Glomerular visceral epithelial cell (primary cell): ENCODE data around the gene FBN3.
A peak's percentile ranks its signal among the peaks of the same experiment; 100 is the strongest.
"Not testable (repeated sequence)": the region's sequence is repeated elsewhere in the genome, so short reads cannot be mapped to it uniquely, and the experiment has no call there.

Experiments
- DNase-seq: peaks from one replicate; pipeline ENCODE4 v3.0.0-alpha.2; 2016; ENCODE audit errors: extremely low spot score

The FBN3 gene

GRCh38 chr19:8056533-8056932, 92.9 kb downstream of the FBN3 start:
- DNase-seq = no peak

DNA sequence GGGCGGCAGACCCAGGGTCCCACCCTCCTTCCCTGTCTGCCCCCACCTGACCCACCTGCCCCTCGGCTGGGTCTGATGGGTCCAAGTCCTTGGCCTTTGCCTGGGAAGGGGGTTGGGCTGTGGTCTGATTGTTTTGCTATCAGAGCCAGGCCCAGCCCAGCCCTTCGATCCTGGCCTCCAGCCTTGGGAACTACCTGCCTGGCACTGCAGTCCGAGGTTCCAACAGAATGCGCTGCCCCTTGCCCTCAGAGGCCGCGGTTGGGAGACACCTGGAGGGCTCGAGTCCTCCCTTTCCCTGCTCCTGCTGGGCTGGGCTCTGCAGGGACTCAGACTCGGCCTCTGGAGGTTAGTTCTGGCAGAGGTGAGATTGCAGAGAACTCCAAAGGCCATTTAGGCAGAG, 95.2 kb downstream of the FBN3 start:
- no peak for DNase-seq

- no peak for DNase-seq
Observed at GRCh38 chr19:8052464-8052859, 96.9 kb downstream of the FBN3 start, which contains the start of gene CCL25. TSS of gene CCL25 (plus strand) at chr19:8052760. CDS start at chr19:8053050, 290 bp downstream.

DNA sequence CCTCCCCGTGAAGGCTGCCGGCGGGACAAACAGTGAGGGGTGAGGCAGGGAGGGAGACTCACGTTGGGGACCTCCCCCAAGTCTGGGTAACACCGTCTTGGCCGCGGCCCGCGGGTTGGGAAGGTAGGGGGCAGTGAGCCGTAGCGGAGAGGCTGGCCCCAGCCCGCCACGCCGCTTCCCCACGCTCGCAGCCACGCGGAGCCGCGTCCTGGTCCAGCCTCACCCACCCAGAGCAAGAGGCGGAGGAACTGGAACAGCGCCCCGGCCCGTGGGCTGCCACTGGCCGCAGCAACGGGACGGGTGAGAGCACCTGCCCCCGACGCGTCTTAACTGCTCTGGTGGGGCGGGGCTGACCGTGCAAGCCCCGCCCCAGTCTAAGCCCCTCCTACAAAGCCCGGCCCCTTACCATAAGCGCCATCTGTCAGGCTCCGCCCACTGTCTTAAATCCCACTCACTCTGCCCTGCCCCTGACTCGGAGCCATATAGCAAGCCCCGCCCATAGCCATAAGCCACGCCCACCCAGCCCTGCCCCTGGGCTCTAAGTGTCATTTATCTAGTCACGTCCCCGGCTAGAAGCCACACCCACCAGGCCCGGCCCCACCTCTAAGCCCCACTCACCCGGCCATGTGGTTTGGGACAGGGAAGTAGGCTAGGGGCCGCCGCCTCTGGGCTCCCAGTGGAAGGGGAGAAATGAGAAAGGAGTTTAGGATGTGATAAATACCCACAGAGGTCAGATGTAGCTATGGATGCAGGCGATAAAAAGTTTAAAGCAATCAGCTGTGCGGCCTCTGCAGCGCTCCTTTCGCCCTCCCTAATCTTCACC, 98.9 kb downstream of the FBN3 start:
- DNase-seq = peak; percentile 72

DNA sequence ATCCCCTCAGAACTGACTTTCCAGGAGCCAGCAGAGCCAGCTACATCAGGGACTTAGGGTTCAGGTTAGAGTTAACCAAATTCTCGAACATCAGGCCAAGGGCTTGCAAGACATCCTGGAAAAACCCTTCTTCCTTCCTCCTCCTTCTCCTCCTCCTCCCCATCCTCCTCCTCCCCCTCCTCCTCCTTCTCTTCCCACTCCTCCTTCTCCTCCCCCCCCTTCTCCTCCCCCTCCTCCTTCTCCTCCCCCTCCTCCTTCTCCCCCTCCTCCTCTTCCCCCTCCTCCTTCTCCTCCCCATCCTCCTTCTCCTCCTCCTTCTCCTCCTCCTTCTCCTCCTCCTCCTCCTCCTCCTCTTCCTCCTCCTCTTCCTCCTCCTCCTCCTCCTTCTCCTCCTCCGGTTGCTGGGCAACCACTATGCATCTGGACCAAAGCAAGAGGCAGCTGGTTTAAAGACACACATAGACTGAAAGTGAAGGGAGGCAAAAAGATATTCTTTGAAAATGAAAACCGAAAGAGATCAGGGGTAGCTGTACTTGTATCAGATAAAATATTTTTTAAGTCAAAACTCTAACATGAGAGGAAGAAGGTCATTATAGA, 102.7 kb downstream of the FBN3 start:
- no peak for DNase-seq

GRCh38 chr19:8045872-8046568, 103.4 kb downstream of the FBN3 start:
- no peak for DNase-seq

DNA sequence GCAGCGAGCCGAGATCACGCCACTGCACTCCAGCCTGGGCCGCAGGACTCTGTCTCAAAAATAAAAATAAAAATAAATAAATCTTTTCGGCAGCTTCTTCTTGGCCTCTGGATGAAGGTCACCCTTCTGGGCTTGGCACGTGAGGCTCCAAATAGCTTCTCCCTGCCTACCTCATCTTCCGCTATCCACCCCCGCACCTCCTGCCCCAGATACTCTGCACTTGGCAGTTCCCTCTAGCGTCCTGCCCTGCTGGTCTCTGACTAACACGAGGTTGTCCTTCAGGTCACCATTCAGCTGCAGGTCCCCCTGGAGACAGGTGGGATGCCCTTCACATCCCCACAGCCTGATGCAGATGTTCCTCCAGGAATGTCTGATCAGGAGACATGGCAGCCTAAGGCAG, 105.4 kb downstream of the FBN3 start:
- no peak for DNase-seq

DNA sequence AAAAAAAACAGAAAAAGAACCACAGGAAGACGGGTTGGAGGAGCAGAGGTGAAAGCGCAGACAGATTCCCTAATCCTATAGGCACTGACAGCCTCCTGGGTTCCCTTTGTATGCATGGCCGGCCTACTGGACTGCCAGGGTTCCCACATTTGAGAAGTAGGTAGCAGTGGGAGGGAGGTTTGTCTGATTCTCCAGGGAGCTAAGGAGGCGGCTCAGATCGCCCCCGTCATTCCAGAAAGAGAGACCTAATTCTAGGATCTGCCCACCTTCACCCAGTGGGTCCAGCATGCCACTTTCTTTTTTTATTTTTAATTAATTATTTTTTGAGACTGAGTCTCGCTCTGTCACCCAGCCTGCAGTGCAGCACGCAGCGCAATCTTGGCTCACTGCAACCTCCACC, 106.5 kb downstream of the FBN3 start:
- DNase-seq = no peak

- no peak for DNase-seq
Observed at GRCh38 chr19:8041531-8041931, 107.9 kb downstream of the FBN3 start.

- DNase-seq = no peak
Observed at GRCh38 chr19:8039231-8039630, 110.2 kb downstream of the FBN3 start.

DNA sequence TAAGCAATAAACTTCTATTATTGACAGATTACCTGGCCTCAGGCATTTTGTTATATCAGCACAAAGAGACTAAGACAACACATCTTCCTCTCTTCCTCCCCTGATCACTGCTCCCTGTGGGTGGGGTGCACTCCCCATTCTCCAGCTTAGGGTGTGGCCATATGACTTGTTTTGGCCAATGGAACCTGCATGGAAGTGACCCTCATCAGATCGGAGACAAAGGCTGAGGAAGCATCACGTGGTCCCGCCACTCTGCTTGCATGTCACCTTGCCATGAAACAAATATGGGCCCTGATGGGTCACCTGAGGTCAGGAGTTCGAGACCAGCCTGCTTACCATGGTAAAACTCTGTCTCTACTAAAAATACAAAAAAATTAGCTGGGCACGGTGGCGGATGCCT, 110.6 kb downstream of the FBN3 start:
- no peak for DNase-seq

- DNase-seq = no peak
Observed at GRCh38 chr19:8036434-8037099, 112.8 kb downstream of the FBN3 start.

- DNase-seq = no peak
Observed at GRCh38 chr19:8034178-8034525, 115.2 kb downstream of the FBN3 start.

DNA sequence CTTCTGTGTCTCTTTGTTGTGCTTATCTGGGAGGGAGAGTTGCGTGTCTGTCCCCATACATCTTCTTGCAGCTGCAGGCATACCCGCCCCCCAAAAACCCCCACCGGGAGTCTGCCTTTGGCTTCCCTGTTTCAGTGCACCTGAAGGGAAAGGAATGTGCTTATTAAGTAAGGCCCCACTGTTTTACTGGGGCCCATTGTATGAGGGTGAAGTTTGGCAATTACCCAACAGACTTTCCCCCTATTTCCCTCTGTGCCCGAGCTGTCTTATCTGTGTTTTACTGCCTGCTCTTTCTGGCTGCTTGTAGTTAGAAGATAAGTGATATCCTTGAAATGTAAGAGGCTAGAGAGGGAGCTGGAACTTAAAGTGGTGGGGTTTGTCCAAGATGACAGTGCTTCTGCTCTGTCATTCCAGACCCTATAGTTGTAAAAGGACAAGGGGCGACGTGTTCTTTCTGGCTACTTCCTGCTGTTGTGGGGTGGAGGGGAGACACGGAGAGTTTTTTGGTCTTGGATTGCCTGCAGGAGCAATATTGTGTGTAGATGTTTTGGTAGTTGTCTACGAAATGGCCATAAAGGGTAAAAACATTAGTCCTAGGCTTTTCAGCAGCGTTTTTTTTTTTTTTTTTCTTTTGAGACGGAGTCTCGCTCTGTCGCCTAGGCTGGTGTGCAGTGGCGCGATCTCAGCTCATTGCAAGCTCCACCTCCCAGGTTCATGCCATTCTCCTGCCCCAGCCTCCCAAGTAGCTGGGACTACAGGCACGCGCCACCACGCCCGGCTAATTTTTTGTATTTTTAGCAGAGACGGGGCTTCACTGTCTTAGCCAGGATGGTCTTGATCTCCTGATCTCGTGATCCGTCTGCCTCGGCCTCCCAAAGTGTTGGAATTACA, 115.9 kb downstream of the FBN3 start:
- DNase-seq = not testable (repeated sequence)

- no peak for DNase-seq
Observed at GRCh38 chr19:8030960-8031359, 118.4 kb downstream of the FBN3 start.

GRCh38 chr19:8028951-8029491, 120.4 kb downstream of the FBN3 start:
- DNase-seq = no peak

GRCh38 chr19:8025316-8025715, 124.1 kb downstream of the FBN3 start:
- no peak for DNase-seq

DNA sequence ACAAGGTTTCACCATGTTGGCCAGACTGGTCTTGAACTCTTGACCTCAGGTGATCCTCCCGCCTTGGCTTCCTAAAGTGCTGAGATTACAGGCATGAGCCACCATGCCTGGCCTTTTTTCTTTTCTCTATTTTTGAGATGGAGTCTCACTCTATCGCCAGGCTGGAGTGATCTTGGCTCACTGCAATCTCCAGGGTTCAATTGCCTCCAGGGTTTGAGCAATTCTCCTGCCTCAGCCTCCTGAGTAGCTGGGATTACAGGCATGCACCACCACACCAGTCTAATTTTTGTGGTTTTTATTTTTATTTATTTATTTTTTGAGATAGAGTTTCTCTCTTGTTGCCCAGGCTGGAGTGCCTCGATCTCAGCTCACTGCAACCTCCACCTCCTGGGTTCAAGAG, 125.1 kb downstream of the FBN3 start:
- DNase-seq = not testable (repeated sequence)

- DNase-seq = no peak
Observed at GRCh38 chr19:8023371-8023770, 126.0 kb downstream of the FBN3 start.

DNA sequence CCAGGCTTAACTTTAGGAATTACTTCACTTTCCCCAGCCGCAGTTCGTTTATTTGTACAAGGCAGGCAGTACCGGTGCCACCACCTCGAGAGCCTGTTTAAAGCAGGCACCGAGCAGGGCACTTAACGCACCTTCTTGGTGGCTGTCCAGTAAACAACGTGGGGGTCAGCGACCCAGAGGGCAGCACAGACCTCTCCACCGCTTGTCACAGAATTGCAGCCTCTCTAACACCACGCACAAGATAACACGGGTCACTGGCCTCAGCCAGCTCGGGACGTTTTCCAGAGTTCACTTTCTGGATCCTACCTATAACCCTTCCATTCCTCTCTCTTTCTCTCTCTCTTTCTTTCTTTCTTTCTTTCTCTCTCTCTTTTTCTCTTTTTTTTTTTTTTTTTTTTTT, 127.1 kb downstream of the FBN3 start:
- DNase-seq = no peak

DNA sequence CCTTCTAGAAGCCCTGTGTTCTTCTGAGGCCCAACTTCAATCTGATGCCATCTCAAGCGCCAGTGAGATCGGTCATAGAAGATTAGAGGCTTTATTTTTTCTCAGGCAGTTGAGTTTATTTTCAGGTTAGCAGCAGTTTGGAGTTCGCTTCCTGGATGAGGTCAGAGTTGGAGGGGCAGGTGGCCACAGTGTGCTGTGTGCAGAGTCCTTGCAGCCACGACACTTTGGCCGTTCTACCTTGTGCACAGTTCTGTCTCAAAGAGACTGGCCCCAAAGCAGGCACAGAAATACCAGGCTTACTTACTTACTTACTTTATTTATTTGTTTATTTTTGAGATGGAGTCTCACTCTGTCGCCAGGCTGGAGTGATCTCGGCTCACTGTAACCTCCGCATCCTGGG, 128.0 kb downstream of the FBN3 start:
- no peak for DNase-seq
